ENCODE measurements around the gene IL23A.
A peak's percentile ranks its signal among the peaks of the same experiment; 100 is the strongest.
"Not testable (repeated sequence)": the region's sequence is repeated elsewhere in the genome, so short reads cannot be mapped to it uniquely, and the experiment has no call there.

Gene IL23A

GRCh38 chr12:56326533-56326932, 12.2 kb upstream of the IL23A start:
- DNase-seq = no peak

GRCh38 chr12:56330936-56331490, 7.7 kb upstream of the IL23A start:
- no peak for DNase-seq

- DNase-seq = peak; percentile 4
Observed at GRCh38 chr12:56332512-56333196, 6.0 kb upstream of the IL23A start.

GRCh38 chr12:56333197-56333678, 5.4 kb upstream of the IL23A start:
- DNase-seq = no peak

- peak; percentile 98 for DNase-seq
Observed at GRCh38 chr12:56333679-56334489, 4.8 kb upstream of the IL23A start, which contains the start of gene PAN2. PAN2 (minus strand) TSS chr12:56334000; CDS start chr12:56333094, 906 bp downstream.

GRCh38 chr12:56334490-56334793, 4.2 kb upstream of the IL23A start:
- no peak for DNase-seq

GRCh38 chr12:56335527-56335926, 3.2 kb upstream of the IL23A start:
- not testable (repeated sequence) for DNase-seq

GRCh38 chr12:56336361-56337167, 2.1 kb upstream of the IL23A start:
- DNase-seq = no peak

GRCh38 chr12:56337753-56338251, 882 bp upstream of the IL23A start:
- DNase-seq = no peak

- DNase-seq = no peak
Observed at GRCh38 chr12:56339158-56339422, 406 bp downstream of the IL23A start.

GRCh38 chr12:56341616-56342015, 2.9 kb downstream of the IL23A start:
- DNase-seq = no peak

- DNase-seq = not testable (repeated sequence)
Observed at GRCh38 chr12:56342290-56342689, 3.6 kb downstream of the IL23A start.

- DNase-seq = no peak
Observed at GRCh38 chr12:56346675-56347074, 8.0 kb downstream of the IL23A start.

- DNase-seq = not testable (repeated sequence)
Observed at GRCh38 chr12:56347255-56347654, 8.6 kb downstream of the IL23A start.

GRCh38 chr12:56348776-56349175, 10.1 kb downstream of the IL23A start:
- no peak for DNase-seq

GRCh38 chr12:56350662-56351061, 12.0 kb downstream of the IL23A start:
- DNase-seq = no peak

GRCh38 chr12:56351325-56351724, 12.6 kb downstream of the IL23A start:
- no peak for DNase-seq

- no peak for DNase-seq
Observed at GRCh38 chr12:56358836-56359532, 20.3 kb downstream of the IL23A start.

- DNase-seq = peak; percentile 95
Observed at GRCh38 chr12:56359851-56360767, 21.4 kb downstream of the IL23A start, which contains the start of gene STAT2. STAT2 (minus strand) TSS chr12:56360107; CDS start chr12:56356571, 3,536 bp downstream.

GRCh38 chr12:56361487-56362129, 22.9 kb downstream of the IL23A start:
- no peak for DNase-seq
